Lower leg skin (tissue), 3 donors: ENCODE measurements around the gene AEBP1.

ENCODE experiments used
- POLR2A ChIP-seq, 2 donors: fragments of 450-650 bp; IDR thresholded peaks; one replicate each; pipeline ENCODE4 v1.6.1; 2016 to 2017; ENCODE audit warnings: antibody characterized with exemption in 2 of 2, mild to moderate bottlenecking in 1 of 2, moderate library complexity in 1 of 2
- TF ChIP-seq, protein P1 (sequence below), 3 donors: fragments of 450-650 bp; IDR thresholded peaks; one replicate each; pipeline ENCODE4 v1.5.1; 2016; ENCODE audit warnings: antibody characterized with exemption in 3 of 3, mild to moderate bottlenecking in 3 of 3, moderate library complexity in 2 of 3

DNA sequence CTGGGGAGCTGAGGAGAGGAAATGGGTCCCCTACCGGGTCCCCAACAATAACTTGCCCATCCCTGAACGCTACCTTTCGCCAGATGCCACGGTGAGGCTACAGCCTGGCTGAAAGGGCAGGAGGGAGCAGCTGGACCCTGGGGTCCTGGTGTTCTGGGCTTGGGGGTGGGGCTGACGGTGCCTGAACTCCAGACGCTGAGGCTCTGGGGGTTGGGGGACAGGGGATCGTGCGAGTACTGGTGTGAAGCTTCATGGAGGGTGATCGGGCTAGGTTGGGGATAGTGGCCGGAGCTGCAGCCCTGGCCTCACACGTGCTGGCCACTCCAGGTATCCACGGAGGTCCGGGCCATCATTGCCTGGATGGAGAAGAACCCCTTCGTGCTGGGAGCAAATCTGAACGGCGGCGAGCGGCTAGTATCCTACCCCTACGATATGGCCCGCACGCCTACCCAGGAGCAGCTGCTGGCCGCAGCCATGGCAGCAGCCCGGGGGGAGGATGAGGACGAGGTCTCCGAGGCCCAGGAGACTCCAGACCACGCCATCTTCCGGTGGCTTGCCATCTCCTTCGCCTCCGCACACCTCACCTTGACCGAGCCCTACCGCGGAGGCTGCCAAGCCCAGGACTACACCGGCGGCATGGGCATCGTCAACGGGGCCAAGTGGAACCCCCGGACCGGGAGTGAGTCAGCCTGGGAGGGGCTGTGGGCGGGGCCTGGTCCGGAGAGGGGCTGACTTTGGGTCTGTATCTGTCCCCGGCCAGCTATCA lies 8.3 kb downstream of the AEBP1 start:
- TF ChIP-seq, protein P1, sequence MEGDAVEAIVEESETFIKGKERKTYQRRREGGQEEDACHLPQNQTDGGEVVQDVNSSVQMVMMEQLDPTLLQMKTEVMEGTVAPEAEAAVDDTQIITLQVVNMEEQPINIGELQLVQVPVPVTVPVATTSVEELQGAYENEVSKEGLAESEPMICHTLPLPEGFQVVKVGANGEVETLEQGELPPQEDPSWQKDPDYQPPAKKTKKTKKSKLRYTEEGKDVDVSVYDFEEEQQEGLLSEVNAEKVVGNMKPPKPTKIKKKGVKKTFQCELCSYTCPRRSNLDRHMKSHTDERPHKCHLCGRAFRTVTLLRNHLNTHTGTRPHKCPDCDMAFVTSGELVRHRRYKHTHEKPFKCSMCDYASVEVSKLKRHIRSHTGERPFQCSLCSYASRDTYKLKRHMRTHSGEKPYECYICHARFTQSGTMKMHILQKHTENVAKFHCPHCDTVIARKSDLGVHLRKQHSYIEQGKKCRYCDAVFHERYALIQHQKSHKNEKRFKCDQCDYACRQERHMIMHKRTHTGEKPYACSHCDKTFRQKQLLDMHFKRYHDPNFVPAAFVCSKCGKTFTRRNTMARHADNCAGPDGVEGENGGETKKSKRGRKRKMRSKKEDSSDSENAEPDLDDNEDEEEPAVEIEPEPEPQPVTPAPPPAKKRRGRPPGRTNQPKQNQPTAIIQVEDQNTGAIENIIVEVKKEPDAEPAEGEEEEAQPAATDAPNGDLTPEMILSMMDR (IDR thresholded peaks at IDR 0.05), result no peak
- no peak for TF ChIP-seq POLR2A (IDR thresholded peaks at IDR 0.05)
